ENCODE measurements around the gene IRX2.

DNA sequence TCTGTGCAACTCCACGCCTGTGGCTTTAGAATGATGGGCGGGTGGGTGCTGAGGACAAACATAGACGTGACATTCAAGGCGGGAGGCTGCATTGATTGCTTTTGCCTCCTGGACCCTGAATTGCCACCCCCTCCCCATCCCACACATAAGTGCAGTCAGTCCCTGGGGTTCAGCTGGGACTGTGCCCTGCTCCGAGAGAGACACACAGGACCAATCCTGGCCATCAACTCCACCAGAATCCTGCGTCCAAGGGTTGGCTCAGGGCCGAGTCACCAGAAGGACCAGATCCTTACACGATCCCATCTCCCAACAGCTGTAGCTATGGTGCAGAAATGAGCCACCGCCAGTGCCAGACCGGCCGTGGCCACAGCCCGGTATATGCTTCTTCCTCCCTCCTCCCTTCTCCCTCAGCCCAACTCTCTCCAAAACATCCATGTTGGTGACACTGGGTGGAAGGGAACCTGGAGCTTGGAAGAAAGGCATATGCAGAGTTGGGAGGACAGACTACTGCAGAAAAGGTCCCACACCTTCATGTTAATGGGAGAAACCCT is 27.4 kb downstream of the IRX2 start:
- TF ChIP-seq POLR2A (IDR thresholded peaks at IDR 0.05; ENCODE audit: low read depth, low read length) (no peak), RCOR1 (IDR thresholded peaks at IDR 0.05; ENCODE audit: insufficient replicate concordance, low read length) (no peak)
- TF ChIP-seq, protein P1, sequence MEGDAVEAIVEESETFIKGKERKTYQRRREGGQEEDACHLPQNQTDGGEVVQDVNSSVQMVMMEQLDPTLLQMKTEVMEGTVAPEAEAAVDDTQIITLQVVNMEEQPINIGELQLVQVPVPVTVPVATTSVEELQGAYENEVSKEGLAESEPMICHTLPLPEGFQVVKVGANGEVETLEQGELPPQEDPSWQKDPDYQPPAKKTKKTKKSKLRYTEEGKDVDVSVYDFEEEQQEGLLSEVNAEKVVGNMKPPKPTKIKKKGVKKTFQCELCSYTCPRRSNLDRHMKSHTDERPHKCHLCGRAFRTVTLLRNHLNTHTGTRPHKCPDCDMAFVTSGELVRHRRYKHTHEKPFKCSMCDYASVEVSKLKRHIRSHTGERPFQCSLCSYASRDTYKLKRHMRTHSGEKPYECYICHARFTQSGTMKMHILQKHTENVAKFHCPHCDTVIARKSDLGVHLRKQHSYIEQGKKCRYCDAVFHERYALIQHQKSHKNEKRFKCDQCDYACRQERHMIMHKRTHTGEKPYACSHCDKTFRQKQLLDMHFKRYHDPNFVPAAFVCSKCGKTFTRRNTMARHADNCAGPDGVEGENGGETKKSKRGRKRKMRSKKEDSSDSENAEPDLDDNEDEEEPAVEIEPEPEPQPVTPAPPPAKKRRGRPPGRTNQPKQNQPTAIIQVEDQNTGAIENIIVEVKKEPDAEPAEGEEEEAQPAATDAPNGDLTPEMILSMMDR (conservative IDR thresholded peaks at IDR 0.05; ENCODE audit: low read depth, low read length) = no peak
